NCI-H2227 (cell line): ENCODE results near the gene RNASE13.

ENCODE experiments used
- DNase-seq: peaks from one replicate; lab custom pipeline; 2025; ENCODE audit not compliant: unreplicated experiment; lab: John Stamatoyannopoulos, UW

Gene RNASE13, protein sequence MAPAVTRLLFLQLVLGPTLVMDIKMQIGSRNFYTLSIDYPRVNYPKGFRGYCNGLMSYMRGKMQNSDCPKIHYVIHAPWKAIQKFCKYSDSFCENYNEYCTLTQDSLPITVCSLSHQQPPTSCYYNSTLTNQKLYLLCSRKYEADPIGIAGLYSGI

DNA sequence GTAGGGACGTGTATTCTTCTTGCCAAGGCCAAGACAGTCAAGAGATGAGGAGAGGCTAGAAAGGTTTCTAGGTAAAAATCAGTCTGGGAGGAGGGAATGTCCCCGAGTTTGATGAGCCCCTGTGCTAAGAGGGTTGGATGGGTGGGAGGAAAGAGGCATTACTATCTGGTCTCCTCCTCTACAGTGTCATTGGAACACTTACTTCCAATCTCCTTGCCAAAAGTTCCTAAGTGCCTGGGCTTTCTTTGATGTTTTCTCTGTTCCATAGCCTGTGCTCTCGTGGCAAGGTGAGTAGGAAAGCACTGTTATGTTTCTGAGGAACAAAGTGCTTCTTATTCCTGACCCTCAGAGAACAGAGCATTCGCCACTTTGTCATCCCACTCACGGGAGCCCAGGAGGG is at the start of gene RNASE13:
Gene RNASE13, minus strand, starts transcription at position 101 of the 400 bp plus-strand sequence. CDS start 519 bp downstream, outside the sequence.
- DNase-seq: no peak

- DNase-seq: no peak
These were observed 49.8 kb upstream of the RNASE13 start for GRCh38 chr14:21084396-21084795.

DNA sequence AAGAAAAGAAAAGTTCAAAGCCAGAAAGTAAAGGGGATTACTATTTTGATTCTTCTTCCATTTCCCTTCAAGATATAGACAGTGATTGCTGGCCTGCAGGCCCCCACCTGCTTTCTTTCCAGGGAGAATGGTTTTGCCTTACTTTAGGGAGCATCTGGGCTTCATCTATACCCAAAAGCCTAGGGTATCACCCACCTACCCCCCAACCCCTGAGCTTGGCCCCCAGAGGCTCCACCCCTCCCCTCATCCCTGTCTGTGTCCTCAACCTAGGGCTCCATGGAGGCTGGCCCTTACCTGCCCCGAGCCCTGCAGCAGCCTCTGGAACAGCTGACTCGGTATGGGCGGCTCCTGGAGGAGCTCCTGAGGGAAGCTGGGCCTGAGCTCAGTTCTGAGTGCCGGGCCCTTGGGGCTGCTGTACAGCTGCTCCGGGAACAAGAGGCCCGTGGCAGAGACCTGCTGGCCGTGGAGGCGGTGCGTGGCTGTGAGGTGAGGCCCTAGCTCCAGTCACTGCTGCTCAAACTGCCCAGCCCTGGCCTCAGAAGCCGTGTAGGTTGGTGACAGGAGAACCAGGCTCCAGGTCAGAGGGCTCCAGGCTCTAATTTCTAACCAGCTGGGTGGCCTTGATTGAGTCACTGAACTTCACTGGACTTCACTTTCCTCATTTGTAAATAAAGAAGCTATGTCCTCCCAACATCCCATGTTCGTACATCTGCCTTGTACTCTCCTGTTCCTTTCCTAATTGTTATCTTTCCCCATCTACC is 49.1 kb upstream of the RNASE13 start:
- DNase-seq: no peak

DNA sequence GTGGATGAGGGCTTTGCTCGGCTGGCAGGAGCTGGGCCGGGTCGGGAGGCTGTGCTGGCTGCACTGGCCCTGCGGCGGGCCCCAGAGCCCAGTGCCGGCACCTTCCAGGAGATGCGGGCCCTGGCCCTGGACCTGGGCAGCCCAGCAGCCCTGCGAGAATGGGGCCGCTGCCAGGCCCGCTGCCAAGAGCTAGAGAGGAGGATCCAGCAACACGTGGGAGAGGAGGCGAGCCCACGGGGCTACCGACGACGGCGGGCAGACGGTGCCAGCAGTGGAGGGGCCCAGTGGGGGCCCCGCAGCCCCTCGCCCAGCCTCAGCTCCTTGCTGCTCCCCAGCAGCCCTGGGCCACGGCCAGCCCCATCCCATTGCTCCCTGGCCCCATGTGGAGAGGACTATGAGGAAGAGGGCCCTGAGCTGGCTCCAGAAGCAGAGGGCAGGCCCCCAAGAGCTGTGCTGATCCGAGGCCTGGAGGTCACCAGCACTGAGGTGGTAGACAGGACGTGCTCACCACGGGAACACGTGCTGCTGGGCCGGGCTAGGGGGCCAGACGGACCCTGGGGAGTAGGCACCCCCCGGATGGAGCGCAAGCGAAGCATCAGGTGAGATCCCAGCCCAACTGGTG is 47.0 kb upstream of the RNASE13 start:
- DNase-seq: no peak

DNA sequence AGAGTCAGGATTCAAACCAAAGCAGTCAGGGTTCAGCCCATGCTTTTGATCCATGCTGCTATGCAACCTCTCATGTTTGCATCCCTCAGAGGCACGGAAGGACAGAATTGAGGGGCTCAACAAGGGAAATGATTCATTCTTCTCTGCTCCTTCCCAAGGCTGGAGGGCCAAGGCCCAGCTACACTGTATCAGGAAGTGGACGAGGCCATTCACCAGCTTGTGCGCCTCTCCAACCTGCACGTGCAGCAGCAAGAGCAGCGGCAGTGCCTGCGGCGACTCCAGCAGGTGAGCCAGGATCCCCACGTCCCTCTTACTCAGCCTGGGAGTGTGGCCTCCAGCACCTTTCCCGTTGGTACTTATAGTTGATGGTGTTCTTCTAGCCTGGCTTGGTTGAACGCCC is 44.1 kb upstream of the RNASE13 start:
- DNase-seq: no peak

DNA sequence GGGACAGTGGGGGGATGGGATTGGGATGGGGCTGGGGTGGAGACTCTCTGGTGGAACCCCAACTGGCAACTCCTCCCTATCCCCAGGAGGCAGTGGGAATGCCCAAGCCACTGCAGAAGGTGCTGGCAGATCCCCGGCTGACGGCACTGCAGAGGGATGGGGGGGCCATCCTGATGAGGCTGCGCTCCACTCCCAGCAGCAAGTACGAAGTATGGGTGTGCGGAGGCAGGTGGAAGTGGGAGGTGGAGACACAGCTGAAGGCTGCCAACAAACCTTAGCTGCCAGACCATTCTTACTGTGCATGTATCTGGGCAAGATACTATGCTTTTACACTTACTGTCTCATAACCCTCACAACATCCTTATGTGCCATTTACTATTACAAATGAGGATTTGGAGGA is 43.7 kb upstream of the RNASE13 start:
- no peak for DNase-seq

DNA sequence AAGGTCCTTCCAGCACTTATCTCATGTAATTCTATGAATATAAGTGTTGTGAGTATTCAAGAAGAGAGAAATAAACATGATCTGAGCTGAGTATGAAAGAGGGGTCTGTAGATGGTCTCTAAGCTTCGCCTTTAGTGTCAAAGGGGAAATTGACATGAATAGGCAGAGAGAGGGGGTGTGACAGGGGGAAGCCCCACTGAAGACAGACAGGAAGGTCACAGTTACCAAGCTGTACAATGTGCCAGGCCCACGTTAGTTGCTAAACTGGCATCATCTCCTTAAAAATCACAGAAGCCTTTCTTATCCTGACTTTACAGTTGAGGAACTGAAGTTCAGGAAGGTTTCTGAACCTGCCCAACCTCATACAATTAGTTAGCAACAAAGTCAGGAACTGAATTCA is 43.1 kb upstream of the RNASE13 start:
- DNase-seq: no peak

DNA sequence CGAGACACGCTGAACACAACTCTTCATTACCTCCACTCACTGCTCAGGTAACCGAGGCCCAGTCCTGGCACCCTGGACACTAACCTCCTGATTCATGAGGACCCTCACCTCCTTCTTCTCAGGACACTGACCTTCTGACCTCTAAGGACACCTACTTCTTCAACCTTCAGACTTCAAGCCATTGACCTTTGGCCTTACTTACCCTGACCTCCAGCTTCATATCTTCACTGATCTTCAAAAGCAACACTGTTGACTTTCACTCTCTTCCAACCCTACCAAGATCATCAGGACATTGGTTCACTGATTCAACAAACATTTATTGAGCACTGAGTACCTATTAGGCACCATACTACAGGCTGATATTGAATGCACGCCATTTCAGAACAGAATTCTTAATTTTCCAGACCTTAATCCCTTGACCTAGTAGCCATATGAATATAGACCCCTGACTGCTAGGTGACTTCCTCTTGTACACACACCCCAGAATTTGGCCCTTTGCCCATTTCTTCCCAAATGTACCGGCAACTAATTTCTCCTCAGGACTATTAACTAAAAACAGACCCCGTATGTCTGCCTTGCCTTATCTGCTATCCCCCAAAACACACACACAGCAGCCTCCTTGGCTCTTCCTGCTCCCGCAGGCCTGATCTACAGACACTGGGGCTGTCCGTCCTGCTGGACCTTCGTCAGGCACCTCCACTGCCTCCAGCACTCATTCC is 41.3 kb upstream of the RNASE13 start:
- no peak for DNase-seq

DNA sequence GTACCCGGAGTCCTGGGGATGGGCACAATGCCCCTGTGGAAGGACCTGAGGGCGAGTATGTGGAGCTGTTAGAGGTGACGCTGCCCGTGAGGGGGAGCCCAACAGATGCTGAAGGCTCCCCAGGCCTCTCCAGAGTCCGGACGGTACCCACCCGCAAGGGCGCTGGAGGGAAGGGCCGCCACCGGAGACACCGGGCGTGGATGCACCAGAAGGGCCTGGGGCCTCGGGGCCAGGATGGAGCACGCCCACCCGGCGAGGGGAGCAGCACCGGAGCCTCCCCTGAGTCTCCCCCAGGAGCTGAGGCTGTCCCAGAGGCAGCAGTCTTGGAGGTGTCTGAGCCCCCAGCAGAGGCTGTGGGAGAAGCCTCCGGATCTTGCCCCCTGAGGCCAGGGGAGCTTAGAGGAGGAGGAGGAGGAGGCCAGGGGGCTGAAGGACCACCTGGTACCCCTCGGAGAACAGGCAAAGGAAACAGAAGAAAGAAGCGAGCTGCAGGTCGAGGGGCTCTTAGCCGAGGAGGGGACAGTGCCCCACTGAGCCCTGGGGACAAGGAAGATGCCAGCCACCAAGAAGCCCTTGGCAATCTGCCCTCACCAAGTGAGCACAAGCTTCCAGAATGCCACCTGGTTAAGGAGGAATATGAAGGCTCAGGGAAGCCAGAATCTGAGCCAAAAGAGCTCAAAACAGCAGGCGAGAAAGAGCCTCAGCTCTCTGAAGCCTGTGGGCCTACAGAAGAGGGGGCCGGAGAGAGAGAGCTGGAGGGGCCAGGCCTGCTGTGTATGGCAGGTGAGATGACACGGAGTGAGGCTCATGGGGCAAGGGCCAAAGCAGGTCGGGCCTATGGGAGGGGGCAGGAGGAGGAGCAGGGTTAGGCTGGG is 40.0 kb upstream of the RNASE13 start:
- DNase-seq: no peak

- DNase-seq: no peak
These were observed 39.3 kb upstream of the RNASE13 start for GRCh38 chr14:21073921-21074320.

GRCh38 chr14:21072781-21073339 is 38.3 kb upstream of the RNASE13 start:
- no peak for DNase-seq

DNA sequence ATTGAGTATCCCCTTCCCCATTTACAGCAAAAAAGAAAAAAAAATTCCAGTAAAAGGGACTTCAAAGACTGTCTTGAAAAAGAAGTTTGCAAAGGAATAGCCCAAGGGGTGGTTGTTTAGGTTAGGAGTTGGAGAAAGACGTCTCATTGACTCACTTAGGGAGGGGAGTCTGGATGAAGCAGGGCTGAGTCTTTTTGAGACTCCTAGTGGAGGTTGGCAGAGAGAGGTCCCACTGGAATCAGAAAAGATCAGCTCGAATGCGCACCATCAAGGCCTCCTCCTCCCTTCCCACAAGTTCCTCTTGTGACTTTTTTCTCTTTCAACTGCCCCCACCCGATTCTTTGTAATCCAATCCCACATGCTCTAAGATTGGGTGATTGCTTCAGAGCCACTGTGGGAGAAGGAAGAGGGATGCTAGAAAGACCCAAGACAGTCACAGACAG is 37.4 kb upstream of the RNASE13 start:
- peak; percentile 24 for DNase-seq

GRCh38 chr14:21071225-21072030 is 36.8 kb upstream of the RNASE13 start:
- peak; percentile 90 for DNase-seq

DNA sequence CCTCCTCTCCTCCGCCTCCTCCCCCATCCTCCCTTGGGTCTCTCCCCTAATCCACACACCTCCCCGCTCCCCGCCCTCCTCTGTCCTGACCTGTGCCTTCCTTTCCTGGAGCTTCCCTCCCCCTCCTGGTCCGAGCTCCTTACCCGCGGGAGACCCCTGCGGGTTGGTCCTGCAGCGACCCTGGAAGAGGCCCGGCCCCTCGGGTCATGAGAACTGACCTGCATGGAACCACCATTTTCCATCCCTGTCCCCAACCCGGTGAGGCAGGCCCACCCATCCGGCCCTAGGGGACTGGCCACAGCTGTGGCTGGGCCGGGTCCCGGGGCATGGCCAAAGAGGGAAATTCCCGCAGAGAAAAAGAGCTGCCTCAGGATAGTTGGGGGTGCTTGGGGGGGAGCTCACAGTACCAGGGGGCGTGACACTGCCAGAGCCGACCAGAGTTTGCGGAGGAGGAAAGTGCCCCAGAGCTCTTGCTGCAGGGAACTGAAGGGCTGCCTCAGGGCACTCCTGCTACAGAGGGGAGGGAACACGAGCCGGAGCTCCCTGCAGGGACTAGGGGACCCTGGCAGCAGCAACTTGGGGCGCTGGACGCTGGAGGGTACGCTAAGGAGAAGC is 36.1 kb upstream of the RNASE13 start:
- DNase-seq: peak; percentile 67

DNA sequence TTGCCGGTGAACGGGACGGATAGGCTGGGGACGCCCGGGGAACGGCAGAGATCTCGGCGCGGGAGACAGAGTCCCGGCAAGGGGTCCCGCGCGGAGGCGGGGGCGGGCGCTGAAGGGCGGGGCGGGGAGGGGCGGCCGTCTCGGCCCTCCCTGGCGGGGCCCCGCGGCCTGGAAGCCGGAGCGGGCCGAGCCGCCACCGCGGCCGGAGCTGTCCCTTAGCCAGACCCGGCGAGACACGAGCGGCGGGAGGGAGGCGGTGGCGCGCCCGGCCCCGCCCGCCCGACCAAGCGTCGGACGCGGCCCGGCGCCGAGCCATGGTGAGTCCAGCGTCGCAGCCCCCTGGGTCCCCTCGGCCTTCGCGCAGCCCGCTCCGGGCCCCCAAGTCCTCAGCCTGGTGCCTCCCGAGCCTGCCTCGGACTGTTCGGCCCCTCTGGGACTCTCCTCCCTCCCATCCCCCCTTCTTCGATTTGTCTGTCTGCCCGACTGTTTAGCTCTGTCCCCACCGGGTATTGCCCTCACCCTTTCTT is 35.5 kb upstream of the RNASE13 start, which contains the start of gene ARHGEF40:
Gene ARHGEF40, plus strand, starts transcription at position 222 of the 527 bp plus-strand sequence. Its CDS starts 93 bp downstream, at position 315.
- peak; percentile 83 for DNase-seq

- peak; percentile 83 for DNase-seq
These were observed 34.9 kb upstream of the RNASE13 start for GRCh38 chr14:21069388-21070082.

DNA sequence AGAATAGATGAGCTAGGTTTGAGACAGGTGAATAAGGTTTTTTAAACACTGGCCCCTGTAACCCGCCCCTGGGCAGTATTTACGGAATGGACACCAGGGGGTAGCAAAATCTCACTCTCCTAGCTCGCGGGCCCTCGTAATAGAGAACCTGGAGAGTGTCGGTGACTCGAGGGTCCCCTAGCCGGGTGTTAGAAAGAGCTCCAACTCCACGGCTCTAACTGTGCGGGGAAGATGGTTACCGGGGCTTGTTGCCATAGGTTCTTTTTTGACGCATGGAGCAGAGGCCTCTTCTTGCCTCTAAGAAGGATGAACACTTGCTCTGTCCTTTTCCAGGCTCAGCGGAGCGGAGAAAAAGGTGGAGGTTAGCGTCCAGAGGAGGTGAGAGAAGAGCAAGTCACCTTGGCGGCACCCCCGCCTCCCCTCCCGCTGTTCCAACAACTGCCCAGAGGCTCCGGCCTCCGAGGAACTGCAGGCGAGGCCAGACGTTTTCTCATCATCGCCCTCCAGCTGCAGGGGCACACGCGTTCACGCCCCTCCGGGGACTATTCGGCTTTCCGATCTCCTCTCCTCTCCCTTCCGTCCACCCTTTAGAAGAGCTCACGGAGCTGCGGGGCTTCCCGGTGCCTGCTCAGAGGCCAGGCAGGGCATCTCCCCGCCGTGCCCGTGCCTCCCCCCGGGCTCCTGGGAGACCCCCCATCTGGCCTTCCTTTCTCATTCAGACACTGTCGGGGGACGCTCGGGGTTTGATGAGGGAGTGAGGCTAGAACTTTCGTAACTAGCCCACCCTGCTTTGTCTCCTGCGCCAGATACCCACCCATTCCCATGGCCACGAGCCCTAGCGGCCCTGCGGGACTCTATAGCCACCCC is 34.1 kb upstream of the RNASE13 start:
- peak; percentile 75 for DNase-seq
